OCI-LY1 (cell line): ENCODE measurements around the gene IQSEC1.
"Not testable (repeated sequence)": the region's sequence is repeated elsewhere in the genome, so short reads cannot be mapped to it uniquely, and the experiment has no call there.

Source experiments
- H2AFZ ChIP-seq: fragments of 200-600 bp; sonication (generic), shearing (Covaris generic); 2 replicates; pipeline ENCODE4 v1.6.0; 2014; ENCODE audit warnings: antibody characterized with exemption, mild to moderate bottlenecking, low read length
- H3F3A ChIP-seq: fragments of 200-600 bp; sonication (generic), shearing (Covaris generic); 2 replicates; pipeline ENCODE4 v1.6.0; 2014; ENCODE audit warnings: mild to moderate bottlenecking, antibody characterized with exemption, low read length, moderate library complexity; ENCODE audit not compliant: insufficient read depth
- H3K27ac ChIP-seq: fragments of 200-600 bp; sonication (generic); 2 replicates; pipeline ENCODE4 v1.5.1; 2014; ENCODE audit warnings: low read length, mixed run types, mild to moderate bottlenecking, low read depth; ENCODE audit not compliant: poor library complexity, severe bottlenecking
- H3K27me3 ChIP-seq: fragments of 200-600 bp; sonication (generic); 2 replicates; pipeline ENCODE4 v1.6.0; 2014; ENCODE audit warnings: antibody characterized with exemption, mild to moderate bottlenecking, low read length, moderate library complexity; ENCODE audit not compliant: insufficient read depth
- H3K36me3 ChIP-seq: fragments of 200-600 bp; sonication (generic); 2 replicates; pipeline ENCODE4 v1.6.1; 2014; ENCODE audit warnings: mild to moderate bottlenecking, antibody characterized with exemption, low read length, moderate library complexity, mixed read lengths; ENCODE audit not compliant: insufficient read depth
- H3K4me1 ChIP-seq: fragments of 200-600 bp; sonication (generic); 2 replicates; pipeline ENCODE4 v1.5.1; 2014; ENCODE audit warnings: mild to moderate bottlenecking, low read length, moderate library complexity; ENCODE audit not compliant: insufficient read depth, severe bottlenecking
- H3K4me2 ChIP-seq: fragments of 200-600 bp; sonication (generic), shearing (Covaris generic); 2 replicates; pipeline ENCODE4 v1.6.1; 2014; ENCODE audit warnings: low read length
- H3K4me3 ChIP-seq: fragments of 200-600 bp; sonication (generic); 2 replicates; pipeline ENCODE4 v1.5.1; 2014; ENCODE audit warnings: low read length, low read depth, mild to moderate bottlenecking, mixed read lengths; ENCODE audit not compliant: poor library complexity, severe bottlenecking
- H3K79me2 ChIP-seq: fragments of 200-600 bp; shearing (Covaris generic); 2 replicates; pipeline ENCODE4 v1.6.1; 2016; ENCODE audit warnings: mixed run types, low read length, mixed read lengths; ENCODE audit not compliant: insufficient read depth
- H3K9ac ChIP-seq: fragments of 200-600 bp; sonication (generic), shearing (Covaris generic); 2 replicates; pipeline ENCODE4 v1.6.1; 2014; ENCODE audit warnings: mild to moderate bottlenecking, low read length, mixed read lengths
- H3K9me2 ChIP-seq: fragments of 200-600 bp; sonication (generic), shearing (Covaris generic); 2 replicates; pipeline ENCODE4 v1.6.1; 2014; ENCODE audit warnings: low read depth, mild to moderate bottlenecking, low read length, mixed read lengths
- H3K9me3 ChIP-seq: fragments of 200-600 bp; shearing (Covaris generic); 2 replicates; pipeline ENCODE4 v1.6.1; 2014; ENCODE audit warnings: low read length, mixed read lengths
- H4K20me1 ChIP-seq: fragments of 200-600 bp; sonication (generic), shearing (Covaris generic); 2 replicates; pipeline ENCODE4 v1.6.0; 2016; ENCODE audit warnings: mild to moderate bottlenecking, low read length; ENCODE audit not compliant: insufficient read depth
- CTCF ChIP-seq: fragments of 200-600 bp; sonication (generic), shearing (Covaris generic); IDR thresholded peaks from 2 replicates; pipeline ENCODE4 v1.5.1; 2017; ENCODE audit warnings: mild to moderate bottlenecking, antibody characterized with exemption, low read length, moderate library complexity, mixed read lengths
- EZH2 ChIP-seq: fragments of 200-600 bp; sonication (generic), shearing (Covaris generic); IDR thresholded peaks from 2 replicates; pipeline ENCODE4 v1.8.0; 2017; ENCODE audit warnings: borderline replicate concordance, mixed run types, mild to moderate bottlenecking, antibody characterized with exemption, low read length, moderate library complexity, mixed read lengths

The IQSEC1 gene

GRCh38 chr3:12854565-12854964 lies 218.7 kb downstream of the IQSEC1 start:
- Histone ChIP-seq H2AFZ (no peak overlapping the region), H3K36me3 (no peaks in the 10 kb centered on the region), H3K79me2 (no peaks in the 10 kb centered on the region), H3K4me1 (no peaks in the 10 kb centered on the region), H3K27ac (no peak overlapping the region), H3K9me3 (no peaks in the 10 kb centered on the region), H3K27me3 (peaks cover 4% of the 10 kb centered on the region; the same call in 1 of the 2 replicates), H3K9ac (no peak overlapping the region), H3K4me2 (no peak overlapping the region), H3K9me2 (no peaks in the 10 kb centered on the region), H3K4me3 (no peak overlapping the region), H3F3A (no peaks in the 10 kb centered on the region), H4K20me1 (no peaks in the 10 kb centered on the region)
- TF ChIP-seq EZH2 (no peak), CTCF (no peak)

DNA sequence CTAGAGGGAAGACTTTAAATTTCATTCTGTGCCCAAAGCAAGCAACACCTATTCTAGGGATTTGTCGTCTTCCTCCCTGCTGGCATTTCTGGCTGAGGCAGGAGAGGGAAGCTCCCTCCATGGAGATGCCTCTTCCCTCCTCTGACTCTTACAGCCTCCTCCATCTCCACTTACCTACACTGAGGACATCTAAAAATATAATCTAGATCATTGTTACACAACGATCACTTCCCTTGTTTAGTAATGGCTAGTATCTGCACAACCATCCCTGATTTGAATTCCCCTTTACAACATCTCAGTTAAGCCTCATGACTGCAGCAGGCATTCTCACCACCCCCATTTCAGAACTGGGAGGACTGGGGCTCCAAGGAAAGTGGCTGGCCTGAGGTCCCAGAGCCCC lies 219.4 kb downstream of the IQSEC1 start:
- H3K27me3 ChIP-seq, H4K20me1 ChIP-seq, H3K79me2 ChIP-seq, H3K4me2 ChIP-seq, H3K9me3 ChIP-seq, H3K27ac ChIP-seq, H3K4me3 ChIP-seq, H2AFZ ChIP-seq, H3K36me3 ChIP-seq, H3F3A ChIP-seq, H3K9me2 ChIP-seq, H3K9ac ChIP-seq, H3K4me1 ChIP-seq: not testable (repeated sequence)

DNA sequence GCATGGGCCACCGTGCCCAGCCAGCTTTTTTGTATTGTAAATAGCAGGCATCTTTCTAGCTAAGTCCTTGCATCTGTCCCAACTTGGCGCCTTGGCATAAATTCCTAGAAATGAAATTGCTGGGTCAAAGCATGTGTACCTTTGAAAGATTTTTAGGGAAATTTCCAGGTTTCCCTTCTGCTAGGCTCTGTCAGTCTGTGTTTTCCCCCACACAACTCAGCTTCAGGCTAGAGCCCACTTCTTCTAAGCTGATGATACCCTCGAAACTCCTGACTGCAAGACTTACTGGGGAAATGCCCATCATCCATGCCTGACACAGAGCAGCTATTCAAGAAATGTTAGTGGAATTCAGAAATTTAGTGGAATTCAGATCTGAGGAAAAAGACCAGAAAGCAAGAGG lies 221.0 kb downstream of the IQSEC1 start:
- Histone ChIP-seq H3K27me3 (peaks cover 2% of the 10 kb centered on the region; the same call in 1 of the 2 replicates), H3F3A (no peaks in the 10 kb centered on the region), H3K9ac (no peak overlapping the region), H3K4me3 (no peak overlapping the region), H3K9me3 (no peaks in the 10 kb centered on the region), H3K4me2 (no peak overlapping the region), H4K20me1 (no peaks in the 10 kb centered on the region), H3K79me2 (no peaks in the 10 kb centered on the region), H3K4me1 (no peaks in the 10 kb centered on the region), H3K36me3 (no peaks in the 10 kb centered on the region; the same call in 1 of the 2 replicates), H2AFZ (no peak overlapping the region), H3K27ac (no peak overlapping the region), H3K9me2 (no peaks in the 10 kb centered on the region)
- no peak for TF ChIP-seq EZH2
- TF ChIP-seq CTCF = no peak
